ENCODE measurements around the gene RCBTB1.

Gene RCBTB1

DNA sequence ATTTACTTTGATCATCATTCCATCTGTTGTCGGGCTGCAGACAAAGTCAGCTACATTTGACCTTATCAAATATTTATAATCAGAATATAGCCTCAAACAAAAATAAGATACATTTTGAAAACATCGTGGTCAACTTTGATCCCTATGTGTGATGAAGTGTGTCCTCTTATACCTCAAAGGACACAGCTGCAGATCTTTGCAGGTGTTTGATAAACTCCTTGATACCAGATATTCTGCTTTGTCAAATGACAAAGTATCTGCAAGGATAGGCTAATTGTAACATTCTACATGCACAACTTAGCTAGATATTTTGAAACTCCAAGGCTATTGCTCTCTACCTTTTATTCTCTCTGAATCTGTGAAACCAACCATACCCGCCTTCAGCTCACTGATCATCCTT lies 45.6 kb downstream of the RCBTB1 start:
- TF ChIP-seq, protein P1, sequence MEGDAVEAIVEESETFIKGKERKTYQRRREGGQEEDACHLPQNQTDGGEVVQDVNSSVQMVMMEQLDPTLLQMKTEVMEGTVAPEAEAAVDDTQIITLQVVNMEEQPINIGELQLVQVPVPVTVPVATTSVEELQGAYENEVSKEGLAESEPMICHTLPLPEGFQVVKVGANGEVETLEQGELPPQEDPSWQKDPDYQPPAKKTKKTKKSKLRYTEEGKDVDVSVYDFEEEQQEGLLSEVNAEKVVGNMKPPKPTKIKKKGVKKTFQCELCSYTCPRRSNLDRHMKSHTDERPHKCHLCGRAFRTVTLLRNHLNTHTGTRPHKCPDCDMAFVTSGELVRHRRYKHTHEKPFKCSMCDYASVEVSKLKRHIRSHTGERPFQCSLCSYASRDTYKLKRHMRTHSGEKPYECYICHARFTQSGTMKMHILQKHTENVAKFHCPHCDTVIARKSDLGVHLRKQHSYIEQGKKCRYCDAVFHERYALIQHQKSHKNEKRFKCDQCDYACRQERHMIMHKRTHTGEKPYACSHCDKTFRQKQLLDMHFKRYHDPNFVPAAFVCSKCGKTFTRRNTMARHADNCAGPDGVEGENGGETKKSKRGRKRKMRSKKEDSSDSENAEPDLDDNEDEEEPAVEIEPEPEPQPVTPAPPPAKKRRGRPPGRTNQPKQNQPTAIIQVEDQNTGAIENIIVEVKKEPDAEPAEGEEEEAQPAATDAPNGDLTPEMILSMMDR (IDR thresholded peaks at IDR 0.05; ENCODE audit: insufficient read depth, low read depth, low read length, missing control alignments): no peak
- no peak for DNase-seq (ENCODE audit: low read depth)
- H3K4me3 ChIP-seq (ENCODE audit: low read length): no peak overlapping the region

DNA sequence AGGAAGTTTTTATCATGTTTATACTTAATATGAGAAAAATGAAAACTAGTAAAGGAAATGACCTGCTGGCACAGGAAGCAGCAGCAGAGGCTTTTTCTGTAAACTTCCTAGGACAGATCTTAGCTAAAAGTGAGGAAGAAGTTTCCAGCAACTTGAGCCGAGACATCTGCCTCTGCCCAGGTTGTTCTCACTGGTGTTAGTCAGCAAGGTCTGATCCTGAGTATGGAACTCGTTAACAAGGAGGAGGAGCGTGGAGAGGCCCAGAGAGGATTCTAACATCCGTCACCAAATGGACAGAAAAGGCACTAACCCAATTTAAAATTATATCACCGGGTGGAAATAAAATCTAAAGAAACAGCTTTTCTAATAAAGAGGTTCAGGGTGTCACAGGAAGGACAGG lies 46.0 kb downstream of the RCBTB1 start:
- DNase-seq (ENCODE audit: low read depth): no peak
- TF ChIP-seq, protein P1 (IDR thresholded peaks at IDR 0.05; ENCODE audit: insufficient read depth, low read depth, low read length, missing control alignments): no peak
- no peak overlapping the region for H3K4me3 ChIP-seq (ENCODE audit: low read length)

DNA sequence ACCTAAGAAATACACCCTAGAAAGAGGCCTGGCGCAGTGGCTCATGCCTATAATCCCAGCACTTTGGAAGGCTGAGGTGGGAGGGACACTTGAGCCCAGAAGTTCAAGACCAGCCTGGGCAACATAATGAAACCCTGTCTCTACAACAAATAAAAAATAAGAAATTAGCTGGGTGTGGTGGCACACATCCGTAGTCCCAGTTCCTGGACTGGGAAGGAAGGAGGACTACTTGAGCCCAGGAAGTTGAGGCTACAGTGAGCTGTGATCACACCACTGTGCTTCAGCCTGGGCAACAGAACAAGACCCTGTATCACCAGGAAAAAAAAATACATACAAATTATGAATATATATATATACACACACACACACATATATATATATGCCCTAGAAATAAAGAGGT lies 47.0 kb downstream of the RCBTB1 start:
- no peak for DNase-seq (ENCODE audit: low read depth)
- TF ChIP-seq, protein P1 (IDR thresholded peaks at IDR 0.05; ENCODE audit: insufficient read depth, low read depth, low read length, missing control alignments): no peak

DNA sequence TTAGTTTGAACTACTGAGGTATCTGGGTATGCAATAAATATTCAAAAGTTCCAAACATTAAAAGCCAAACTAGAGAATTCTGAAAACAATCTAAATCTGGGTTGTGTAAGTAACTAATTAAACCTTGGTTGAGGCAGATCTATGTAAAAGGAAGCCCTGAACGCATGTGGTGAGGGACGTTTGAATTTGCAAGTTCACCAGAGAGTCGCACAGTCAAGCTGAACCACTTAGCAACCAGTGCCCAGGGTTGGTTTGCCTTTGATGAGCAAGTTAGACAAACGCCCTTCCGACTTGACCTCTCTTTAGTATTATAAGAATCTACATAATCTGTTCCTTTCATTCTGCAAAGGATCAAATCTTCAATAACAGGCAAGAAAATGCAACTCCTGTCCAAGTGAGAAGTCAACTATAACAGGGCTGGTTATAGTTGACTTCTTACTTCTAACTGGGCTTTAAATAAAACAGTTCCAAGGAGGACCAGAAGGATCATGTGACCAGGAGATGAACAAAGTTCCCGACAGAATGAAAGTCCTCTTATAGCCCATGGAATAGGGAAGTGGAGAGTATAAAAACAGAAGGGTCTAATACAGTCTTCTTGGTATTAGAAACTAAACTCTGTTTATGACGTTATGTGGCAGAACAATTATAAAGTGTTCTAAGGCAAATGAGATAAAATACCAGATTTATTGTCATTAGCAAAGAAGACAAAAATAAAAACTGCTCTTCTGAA lies 49.0 kb downstream of the RCBTB1 start:
- no peak for DNase-seq (ENCODE audit: low read depth)
- TF ChIP-seq, protein P1 (IDR thresholded peaks at IDR 0.05; ENCODE audit: insufficient read depth, low read depth, low read length, missing control alignments): no peak
- H3K4me3 ChIP-seq (ENCODE audit: low read length): no peak overlapping the region

More for the DNA sequence above, 47.0 kb downstream of the RCBTB1 start:
- H3K4me3 ChIP-seq (ENCODE audit: low read length): no peak overlapping the region

DNA sequence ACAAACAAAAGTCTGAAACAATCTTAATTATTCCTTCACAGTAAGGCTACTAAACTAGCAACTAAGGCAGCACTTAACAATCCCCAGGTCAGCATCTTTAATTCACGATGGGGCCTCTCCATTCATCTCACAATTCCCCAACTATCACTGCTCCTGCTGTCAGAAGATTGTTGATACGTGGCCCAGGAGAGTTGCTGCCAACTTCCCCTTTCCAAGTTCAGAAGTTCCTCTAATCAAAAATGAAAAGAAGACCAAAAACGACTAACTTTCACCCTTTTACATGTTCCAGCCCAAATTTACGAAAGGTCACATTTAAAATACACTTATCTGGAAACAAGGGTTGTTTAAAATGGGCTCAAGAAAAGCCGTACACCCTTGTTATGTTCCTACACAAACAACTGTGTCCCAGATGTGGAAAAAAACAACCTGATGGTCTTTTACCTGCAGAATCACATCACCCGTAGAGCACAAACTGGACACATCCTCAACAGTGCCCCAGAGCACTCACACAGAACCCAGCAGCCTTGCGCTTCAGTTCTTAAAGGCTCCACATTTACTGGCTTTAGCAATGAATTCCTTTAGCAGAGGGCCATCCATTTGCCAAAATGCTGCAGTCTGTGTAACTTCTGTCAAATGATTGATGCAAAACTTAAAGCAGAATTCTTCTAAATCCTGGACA lies 51.6 kb downstream of the RCBTB1 start:
- DNase-seq (ENCODE audit: low read depth): no peak
- TF ChIP-seq, protein P1 (IDR thresholded peaks at IDR 0.05; ENCODE audit: insufficient read depth, low read depth, low read length, missing control alignments): no peak
- H3K4me3 ChIP-seq (ENCODE audit: low read length): no peak overlapping the region

DNA sequence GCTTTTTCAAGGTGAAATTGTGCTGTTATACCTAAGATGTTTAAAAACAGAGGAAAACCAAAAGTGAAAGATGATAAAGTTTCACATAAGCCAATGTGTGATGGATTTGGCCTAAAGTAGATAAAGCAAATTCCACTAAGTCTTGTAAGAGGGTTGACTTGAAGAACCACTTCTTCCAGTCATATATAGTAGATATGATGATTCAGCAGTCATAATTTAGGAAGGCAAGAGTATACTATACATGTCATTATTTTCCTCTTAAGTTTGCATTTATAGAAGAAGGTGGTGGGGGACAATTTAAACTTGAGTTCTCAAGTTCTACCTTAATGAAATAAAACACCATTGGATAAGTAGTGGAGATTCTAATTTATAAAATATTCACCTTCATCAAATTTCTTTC lies 52.3 kb downstream of the RCBTB1 start:
- DNase-seq (ENCODE audit: low read depth): no peak
- TF ChIP-seq, protein P1 (IDR thresholded peaks at IDR 0.05; ENCODE audit: insufficient read depth, low read depth, low read length, missing control alignments): no peak
- no peak overlapping the region for H3K4me3 ChIP-seq (ENCODE audit: low read length)
